GM19372 (cell line): ENCODE data around the gene PRDM16.

Experiments used
- ATAC-seq: cut with Tn5 transposase; IDR thresholded peaks from one replicate; pipeline ENCODE4 v1.9.1; 2021; ENCODE audit warnings: mild to moderate bottlenecking, low read depth, moderate library complexity; ENCODE audit not compliant: unreplicated experiment

The PRDM16 gene

GRCh38 chr1:3265835-3266805 is 197.1 kb downstream of the PRDM16 start:
- ATAC-seq, result no peak

DNA sequence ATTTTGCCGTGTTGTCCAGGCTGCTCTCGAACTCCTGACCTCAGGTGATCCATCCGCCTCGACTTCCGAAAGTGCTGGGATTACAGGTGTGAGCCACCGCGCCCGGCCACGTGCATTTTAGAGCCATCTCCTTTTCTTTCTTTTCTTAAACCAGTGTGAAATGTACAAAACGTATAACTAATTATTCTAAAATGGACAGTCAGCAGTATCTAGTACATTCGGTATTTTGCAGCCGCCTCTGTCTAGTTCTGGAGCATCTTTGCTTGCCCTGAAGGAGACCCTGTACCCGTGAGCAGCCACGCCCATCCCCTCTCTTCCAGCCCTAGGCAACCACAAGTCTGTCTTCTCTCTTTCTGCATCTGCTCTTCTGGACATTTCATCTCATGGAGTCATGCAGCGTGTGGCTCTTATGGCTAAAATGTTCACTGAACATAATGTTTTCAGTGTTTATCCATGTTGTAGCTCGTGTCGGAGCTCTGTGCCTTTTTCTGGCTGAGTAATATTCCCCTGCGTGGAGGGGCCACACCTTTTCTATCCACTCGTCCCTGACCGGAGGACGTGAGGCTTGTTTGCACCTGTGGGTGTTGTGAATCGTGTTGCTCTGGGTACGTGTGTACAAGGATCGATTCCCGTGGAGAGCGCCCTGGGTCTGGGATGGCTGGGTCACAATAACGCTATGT is 198.0 kb downstream of the PRDM16 start:
- ATAC-seq, result no peak

GRCh38 chr1:3267550-3268270 is 198.7 kb downstream of the PRDM16 start:
- ATAC-seq, result no peak

DNA sequence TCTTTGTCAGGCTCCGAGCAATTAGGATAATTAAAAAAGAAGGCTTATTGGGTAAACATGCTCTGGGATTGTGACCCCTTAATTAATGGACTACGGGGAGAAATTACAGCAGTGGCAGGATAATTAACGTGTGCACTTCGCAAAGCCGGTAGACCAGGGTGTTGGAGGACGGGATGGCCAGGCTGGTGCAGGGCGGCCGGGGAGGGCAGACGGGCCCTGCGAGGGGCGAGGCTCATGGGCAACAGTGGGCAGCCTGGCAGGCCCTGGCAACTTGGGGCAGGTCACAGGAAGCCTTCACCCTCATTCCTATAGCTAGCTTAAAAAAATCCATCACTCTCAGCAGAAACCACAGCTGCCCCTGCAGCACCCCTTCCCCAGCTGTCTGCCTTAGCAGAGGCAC is 199.3 kb downstream of the PRDM16 start:
- ATAC-seq, result no peak

DNA sequence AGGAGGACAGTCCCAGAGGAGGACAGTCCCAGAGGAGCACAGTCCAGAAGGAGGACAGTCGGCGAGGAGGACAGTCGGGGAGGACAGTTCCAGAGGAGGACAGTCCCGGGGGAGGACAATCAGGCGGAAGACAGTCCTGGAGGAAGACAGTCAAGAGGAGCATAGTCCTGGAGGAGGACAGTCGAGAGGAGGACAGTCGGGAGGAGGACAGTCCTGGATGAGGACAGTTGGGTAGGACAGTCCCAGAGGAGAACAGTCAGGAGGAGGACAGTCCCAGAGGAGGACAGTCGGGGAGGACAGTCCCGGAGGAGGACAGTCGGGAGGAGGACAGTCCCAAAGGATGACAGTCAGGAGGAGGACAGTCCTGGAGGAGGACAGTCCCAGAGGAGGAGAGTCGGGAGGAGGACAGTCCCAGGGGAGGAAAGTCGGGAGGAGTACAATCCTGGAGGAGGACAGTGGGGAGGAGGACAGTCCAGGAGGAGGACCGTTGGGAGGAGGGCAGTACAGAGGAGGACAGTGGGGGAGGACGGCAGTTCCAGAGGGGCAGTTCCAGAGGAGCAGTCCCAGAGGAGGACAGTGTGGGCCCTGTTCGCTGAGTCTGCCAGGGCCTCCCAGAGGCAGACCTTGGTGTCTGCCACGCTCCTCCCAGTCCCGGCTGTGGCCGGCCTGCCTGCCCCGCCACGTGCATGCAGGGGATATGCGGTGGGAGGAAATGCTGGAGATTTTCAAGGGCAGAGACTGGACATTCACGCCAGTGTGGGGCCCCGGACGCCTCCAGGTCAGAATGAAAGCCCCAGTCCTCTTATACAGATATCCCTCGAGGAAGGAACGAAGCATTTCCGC is 201.6 kb downstream of the PRDM16 start:
- ATAC-seq, result no peak

- no peak for ATAC-seq
Observed at GRCh38 chr1:3271866-3272265, 202.9 kb downstream of the PRDM16 start.

- no peak for ATAC-seq
Observed at GRCh38 chr1:3272321-3273045, 203.5 kb downstream of the PRDM16 start.

DNA sequence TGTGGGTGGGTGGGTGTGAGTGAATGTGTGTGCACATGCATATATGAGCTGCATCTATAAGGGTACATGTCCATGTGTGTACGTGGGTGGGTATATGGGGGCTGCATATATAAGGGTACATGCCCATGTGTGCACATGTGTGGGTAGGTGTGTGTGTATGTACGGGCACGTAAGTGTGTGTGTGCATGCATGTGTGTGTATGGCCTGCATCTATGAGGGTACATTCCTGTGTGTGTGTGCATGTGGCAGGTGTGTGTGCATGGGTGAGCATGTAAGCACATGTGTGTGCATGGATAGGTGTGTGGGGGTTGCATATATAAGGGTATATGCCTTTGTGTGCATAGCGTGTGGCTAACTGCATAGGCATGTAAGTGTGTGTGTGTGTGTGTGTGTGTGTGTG is 204.4 kb downstream of the PRDM16 start:
- ATAC-seq, result no peak

GRCh38 chr1:3274972-3275371 is 206.0 kb downstream of the PRDM16 start:
- ATAC-seq, result no peak

DNA sequence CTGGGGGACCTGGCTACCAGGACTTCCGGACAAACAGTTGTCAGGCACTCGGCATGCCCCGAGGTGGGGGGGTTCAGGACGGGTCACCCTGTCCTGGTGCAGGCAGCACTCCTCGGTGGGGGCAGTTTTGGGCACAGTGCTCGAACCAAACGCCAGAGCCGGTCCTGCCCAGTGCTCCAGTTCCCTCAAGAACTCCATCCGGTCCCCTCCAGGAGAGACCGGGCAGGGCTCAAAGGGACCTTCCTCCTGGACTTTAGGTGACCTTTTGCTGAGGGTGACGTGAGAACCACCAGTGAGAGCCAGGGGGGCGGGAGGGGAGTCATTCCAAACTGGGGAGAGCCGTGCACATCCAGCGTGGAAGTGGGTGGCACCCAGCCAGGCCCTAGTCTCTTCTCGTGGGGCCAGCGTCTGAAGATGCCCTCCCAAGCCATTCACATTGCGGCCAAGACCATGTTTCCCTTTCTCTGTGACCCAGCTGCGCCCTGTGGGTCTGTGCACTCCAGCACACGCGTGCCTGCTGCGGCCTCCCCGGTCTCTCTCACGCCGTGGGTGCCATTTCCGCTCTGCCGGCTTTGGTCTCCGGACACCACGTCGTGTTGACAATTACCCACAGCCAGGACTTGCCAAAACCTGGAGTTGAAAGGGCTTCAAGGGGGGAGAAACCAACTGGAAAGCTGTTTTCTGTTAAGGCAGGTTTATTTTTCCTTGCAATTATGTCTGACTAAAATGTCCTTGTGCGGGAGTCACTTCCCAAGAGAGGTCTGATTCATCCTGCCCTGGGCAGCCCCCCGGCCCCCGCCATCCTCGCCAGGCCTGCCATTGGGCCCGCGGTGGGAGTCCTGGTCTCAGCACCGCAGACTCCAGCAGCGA is 206.7 kb downstream of the PRDM16 start:
- ATAC-seq, result no peak

GRCh38 chr1:3276341-3276800 is 207.4 kb downstream of the PRDM16 start:
- no peak for ATAC-seq

- no peak for ATAC-seq
Observed at GRCh38 chr1:3277011-3277471, 208.0 kb downstream of the PRDM16 start.

- ATAC-seq, result no peak
Observed at GRCh38 chr1:3277623-3278022, 208.6 kb downstream of the PRDM16 start.

- no peak for ATAC-seq
Observed at GRCh38 chr1:3278416-3279181, 209.6 kb downstream of the PRDM16 start.

GRCh38 chr1:3279182-3279470 is 210.1 kb downstream of the PRDM16 start:
- ATAC-seq, result no peak

DNA sequence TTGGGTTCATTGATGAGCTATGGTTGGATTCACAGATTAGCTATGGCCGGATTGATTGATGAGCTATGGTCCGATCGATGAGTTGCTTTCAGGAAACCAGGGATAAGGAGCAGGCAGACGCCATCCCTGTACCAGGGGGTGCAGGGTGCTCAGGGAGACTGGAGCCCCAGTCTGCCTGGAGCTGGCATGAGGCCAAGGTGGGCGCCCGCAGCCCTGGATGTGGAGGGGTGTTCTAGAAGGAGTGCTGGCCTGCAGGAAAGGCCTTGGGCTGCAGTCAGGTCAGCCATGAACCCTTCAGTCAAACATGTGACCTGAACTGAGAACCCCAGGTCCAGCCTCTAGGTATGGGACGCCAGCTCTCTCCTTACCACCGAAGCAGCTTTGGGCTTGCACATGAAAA is 212.7 kb downstream of the PRDM16 start:
- ATAC-seq, result no peak

- no peak for ATAC-seq
Observed at GRCh38 chr1:3282186-3282585, 213.2 kb downstream of the PRDM16 start.
